ENCODE data around the gene RNASET2. TPM values are rescaled to one million over a fixed set of nuclear protein-coding genes. Genes with fewer than 3 reads are reported as not detected.

Gene RNASET2
- total and polyA plus RNA-seq, 3 donors from 2014 or later: 44.5 to 56.1 (median 50.2) TPM

- Histone ChIP-seq H3K4me3 (no peak overlapping the region), H3K27me3 (no peaks in the 10 kb centered on the region), H3K9me3 (no peaks in the 10 kb centered on the region), H3K27ac (peak overlapping the region in 1 of 2 donors; percentile 45), H3K36me3 (ENCODE audit: low read depth, missing control alignments) (no peaks in the 10 kb centered on the region), H3K4me1 (peaks cover 41% of the 10 kb centered on the region)
- no peak for DNase-seq
- intact Hi-C loops (cut with DNase I; ENCODE audit: low total_unique reads): no loop called here
- TF ChIP-seq CTCF (IDR thresholded peaks at IDR 0.05) (no peak), POLR2A (IDR thresholded peaks at IDR 0.05) (no peak)
- WGBS, 2 donors: 63 to 77% methylated on average over 17 of the region's 17 CpGs
These were observed 49.8 kb downstream of the RNASET2 start for GRCh38 chr6:166906376-166907044.

- H3K27ac ChIP-seq: no peak overlapping the region
- intact Hi-C loops (cut with DNase I; ENCODE audit: low total_unique reads): no loop called here
- no peak for DNase-seq
- no peaks in the 10 kb centered on the region for H3K9me3 ChIP-seq
- no peaks in the 10 kb centered on the region for H3K27me3 ChIP-seq
- H3K4me3 ChIP-seq: no peak overlapping the region
- TF ChIP-seq POLR2A (IDR thresholded peaks at IDR 0.05): no peak
- no peak for TF ChIP-seq CTCF (IDR thresholded peaks at IDR 0.05)
- peaks cover 41% of the 10 kb centered on the region for H3K4me1 ChIP-seq
- H3K36me3 ChIP-seq (ENCODE audit: low read depth, missing control alignments): no peaks in the 10 kb centered on the region
- WGBS, 2 donors: 62 to 79% methylated on average over 10 to 12 of the region's 12 CpGs
These were observed 50.7 kb downstream of the RNASET2 start for GRCh38 chr6:166905505-166906134.

- H3K4me3 ChIP-seq: no peak overlapping the region
- H3K36me3 ChIP-seq (ENCODE audit: low read depth, missing control alignments): no peaks in the 10 kb centered on the region
- no peaks in the 10 kb centered on the region for H3K27me3 ChIP-seq
- intact Hi-C loops (cut with DNase I; ENCODE audit: low total_unique reads): no loop called here
- 73 to 78% methylated on average over 10 of the region's 10 CpGs for WGBS, 2 donors
- no peak for TF ChIP-seq CTCF (IDR thresholded peaks at IDR 0.05)
- no peak overlapping the region for H3K27ac ChIP-seq
- no peaks in the 10 kb centered on the region for H3K9me3 ChIP-seq
- DNase-seq: no peak
- peaks cover 41% of the 10 kb centered on the region for H3K4me1 ChIP-seq
These were observed 51.3 kb downstream of the RNASET2 start for GRCh38 chr6:166905013-166905412.

GRCh38 chr6:166904101-166904746 lies 52.1 kb downstream of the RNASET2 start:
- TF ChIP-seq CTCF (IDR thresholded peaks at IDR 0.05) (no peak), POLR2A (IDR thresholded peaks at IDR 0.05) (no peak)
- Histone ChIP-seq H3K4me3 (no peak overlapping the region), H3K27me3 (no peaks in the 10 kb centered on the region), H3K27ac (no peak overlapping the region), H3K36me3 (ENCODE audit: low read depth, missing control alignments) (no peaks in the 10 kb centered on the region), H3K4me1 (peaks cover 41% of the 10 kb centered on the region), H3K9me3 (no peaks in the 10 kb centered on the region)
- DNase-seq: no peak
- WGBS, 2 donors: 51 to 86% methylated on average over 5 to 23 of the region's 23 CpGs
- intact Hi-C loops (cut with DNase I; ENCODE audit: low total_unique reads): no loop called here

All from testis (tissue), 3 donors.